MCF 10A (cell line): Measurements from ENCODE around the gene CLDN1. TPM values are rescaled to one million over a fixed set of nuclear protein-coding genes. Genes with fewer than 3 reads are reported as not detected.
A peak's percentile ranks its signal among the peaks of the same experiment; 100 is the strongest.

Source experiments
- BruUV-seq: library from RNA; stranded (reverse); fragments of 400-500 nt; replicated peaks from 2 replicates; lab custom pipeline; 2021; lab: Mats Ljungman, UMichigan
- CTCF ChIA-PET: fragments of 300-600 bp; sonication (Branson Sonifier 250); formaldehyde crosslinking; extraction: SDS; loops from one replicate; lab custom pipeline; 2021; ENCODE audit warnings: antibody characterized with exemption, inconsistent platforms; lab: Yijun Ruan, JAX
- POLR2A ChIA-PET: fragments of 300-600, 350-650 bp; sonication (Branson Sonifier 250); formaldehyde crosslinking; extraction: SDS; loops from one replicate; lab custom pipeline; 2020; ENCODE audit warnings: antibody characterized with exemption, inconsistent platforms; lab: Yijun Ruan, JAX
- DNase-seq: peaks from one replicate; pipeline ENCODE4 v3.0.0-alpha.2; 2018; ENCODE audit not compliant: unreplicated experiment
- H3K27ac Mint-ChIP-seq: one replicate; pipeline ENCODE4 v1.8.0; 2022; ENCODE audit warnings: mild to moderate bottlenecking, low read depth, mixed read lengths; ENCODE audit not compliant: unreplicated experiment
- H3K27me3 Mint-ChIP-seq: one replicate; pipeline ENCODE4 v1.8.0; 2022; ENCODE audit warnings: mixed read lengths; ENCODE audit not compliant: insufficient read depth, unreplicated experiment
- H3K36me3 Mint-ChIP-seq: one replicate; pipeline ENCODE4 v1.8.0; 2022; ENCODE audit warnings: mild to moderate bottlenecking, moderate library complexity, mixed read lengths; ENCODE audit not compliant: insufficient read depth, unreplicated experiment
- H3K4me1 Mint-ChIP-seq: one replicate; pipeline ENCODE4 v1.8.0; 2022; ENCODE audit warnings: mixed read lengths; ENCODE audit not compliant: insufficient read depth, unreplicated experiment
- H3K4me3 Mint-ChIP-seq: one replicate; pipeline ENCODE4 v1.8.0; 2022; ENCODE audit warnings: mild to moderate bottlenecking, moderate library complexity, mixed read lengths; ENCODE audit not compliant: unreplicated experiment
- H3K9me3 Mint-ChIP-seq: one replicate; pipeline ENCODE4 v1.8.0; 2022; ENCODE audit warnings: mixed read lengths; ENCODE audit not compliant: unreplicated experiment
- CTCF ChIP-seq: fragments of 200-600 bp; IDR thresholded peaks from one replicate; pipeline ENCODE4 v1.8.0; 2022; ENCODE audit warnings: antibody characterized with exemption, mild to moderate bottlenecking; ENCODE audit not compliant: unreplicated experiment
- intact Hi-C: fragments of 100-400 bp; cut with micrococcal nuclease; formaldehyde crosslinking; loops from 2 replicates; pipeline ENCODE4 v1.14.1; 2022
- total RNA-seq: library from RNA; stranded (reverse); gene quantifications from 2 replicates; pipeline ENCODE4 v1.2.3, GENCODE V29; 2022

The CLDN1 gene
- total RNA-seq, 1 experiment from 2014 or later = 263 TPM

- POLR2A ChIA-PET = interaction anchor here (1.2 to 6.7 kb wide), 9 partner anchors 9 to 52 kb away, joined by 3 to 61 read pairs (median 11); partner anchors contain the start of gene CLDN1
- H3K36me3 Mint-ChIP-seq = no peaks in the 10 kb centered on the region
These were observed 34.0 kb upstream of the CLDN1 start for GRCh38 chr3:190356246-190356645.

GRCh38 chr3:190352861-190353457, 30.7 kb upstream of the CLDN1 start:
- POLR2A ChIA-PET = interaction anchor here (0.6 to 2.4 kb wide), 6 partner anchors 9 to 79 kb away, joined by 3 to 7 read pairs (median 4); no protein-coding TSS in a partner anchor
- Mint-ChIP-seq H3K9me3 (peaks cover 6% of the 10 kb centered on the region), H3K27ac (no peak overlapping the region), H3K36me3 (no peaks in the 10 kb centered on the region), H3K4me1 (peaks cover 9% of the 10 kb centered on the region), H3K4me3 (no peak overlapping the region), H3K27me3 (no peaks in the 10 kb centered on the region)
- DNase-seq = no peak
- no peak for TF ChIP-seq CTCF
- CTCF ChIA-PET = no interaction called here
- intact Hi-C loops = no loop called here
- BruUV-seq = no TSS peak

More at GRCh38 chr3:190356246-190356645, 34.0 kb upstream of the CLDN1 start:
- no peaks in the 10 kb centered on the region for H3K9me3 Mint-ChIP-seq
- intact Hi-C loops = no loop called here
- no TSS peak for BruUV-seq
- TF ChIP-seq CTCF = no peak
- no peak overlapping the region for H3K27ac Mint-ChIP-seq
- H3K27me3 Mint-ChIP-seq = no peaks in the 10 kb centered on the region
- H3K4me3 Mint-ChIP-seq = no peak overlapping the region
- DNase-seq = no peak
- peaks cover 20% of the 10 kb centered on the region for H3K4me1 Mint-ChIP-seq
- CTCF ChIA-PET = interaction anchor here (2.4 kb wide), 1 partner anchor 34 kb away, joined by 9 read pairs; the partner anchor contains the start of gene CLDN1

GRCh38 chr3:190346541-190346940, 24.3 kb upstream of the CLDN1 start:
- H3K27ac Mint-ChIP-seq = peak overlapping the region; percentile 99
- H3K9me3 Mint-ChIP-seq = peaks cover 6% of the 10 kb centered on the region
- ChIA-PET CTCF (interaction anchor here (0.6 to 1.0 kb wide), 2 partner anchors 13 to 24 kb away, joined by 4 to 5 read pairs; partner anchors contain the start of gene CLDN1), POLR2A (interaction anchor here (1.0 to 6.1 kb wide), 9 partner anchors 8 to 82 kb away, joined by 4 to 132 read pairs (median 15); partner anchors contain the start of gene CLDN1)
- H3K36me3 Mint-ChIP-seq = peaks cover 7% of the 10 kb centered on the region
- DNase-seq = no peak
- intact Hi-C loops = no loop called here
- no TSS peak for BruUV-seq
- H3K27me3 Mint-ChIP-seq = no peaks in the 10 kb centered on the region
- H3K4me1 Mint-ChIP-seq = peaks cover 39% of the 10 kb centered on the region
- H3K4me3 Mint-ChIP-seq = no peak overlapping the region
- no peak for TF ChIP-seq CTCF

GRCh38 chr3:190345878-190346277, 23.6 kb upstream of the CLDN1 start:
- Mint-ChIP-seq H3K36me3 (peaks cover 7% of the 10 kb centered on the region), H3K27me3 (no peaks in the 10 kb centered on the region), H3K9me3 (peaks cover 6% of the 10 kb centered on the region), H3K27ac (peak overlapping the region; percentile 99), H3K4me3 (peak overlapping the region; percentile 58), H3K4me1 (peaks cover 39% of the 10 kb centered on the region)
- CTCF ChIA-PET = interaction anchor here (1.4 to 2.1 kb wide), 4 partner anchors 22 to 121 kb away, joined by 5 to 22 read pairs (median 10); partner anchors contain the start of gene CLDN1
- no peak for TF ChIP-seq CTCF
- POLR2A ChIA-PET = interaction anchor here (0.6 to 6.1 kb wide), 23 partner anchors 10 to 1781 kb away, joined by 3 to 132 read pairs (median 9); partner anchors contain the start of genes CLDN1 and P3H2
- intact Hi-C loops = loop anchor here (1.0 kb wide), 2 partner anchors 32 to 36 kb away; no protein-coding TSS in a partner anchor
- BruUV-seq = no TSS peak
- peak; percentile 49 for DNase-seq
